HG02884 (cell line): ENCODE data around the gene RNASE7.
"Not testable (repeated sequence)": the region's sequence is repeated elsewhere in the genome, so short reads cannot be mapped to it uniquely, and the experiment has no call there.

Experiments used
- ATAC-seq: cut with Tn5 transposase; IDR thresholded peaks from one replicate; pipeline ENCODE4 v1.9.1; 2021; ENCODE audit warnings: mild to moderate bottlenecking, moderate library complexity; ENCODE audit not compliant: unreplicated experiment

Gene RNASE7

GRCh38 chr14:21041676-21042433 lies at the start of gene RNASE7:
RNASE7 (plus strand) TSS chr14:21042362; CDS start chr14:21042993, 631 bp downstream.
- ATAC-seq = no peak

GRCh38 chr14:20996521-20996920 lies 45.6 kb upstream of the RNASE7 start:
- ATAC-seq = no peak

GRCh38 chr14:20997115-20997514 lies 45.0 kb upstream of the RNASE7 start:
- no peak for ATAC-seq

GRCh38 chr14:20997564-20997963 lies 44.6 kb upstream of the RNASE7 start:
- ATAC-seq = no peak

GRCh38 chr14:20998139-20998538 lies 44.0 kb upstream of the RNASE7 start:
- ATAC-seq = no peak

GRCh38 chr14:20998674-20999366 lies 43.3 kb upstream of the RNASE7 start, which contains the start of gene SLC39A2:
SLC39A2 (plus strand) TSS chr14:20999293; CDS start chr14:20999447, 154 bp downstream.
- no peak for ATAC-seq

GRCh38 chr14:20999591-20999990 lies 42.6 kb upstream of the RNASE7 start:
- ATAC-seq = no peak

- ATAC-seq = no peak
Observed at GRCh38 chr14:21001218-21001617, 40.9 kb upstream of the RNASE7 start.

- ATAC-seq = no peak
Observed at GRCh38 chr14:21003788-21004346, 38.3 kb upstream of the RNASE7 start.

GRCh38 chr14:21009721-21010120 lies 32.4 kb upstream of the RNASE7 start:
- ATAC-seq = not testable (repeated sequence)

- ATAC-seq = no peak
Observed at GRCh38 chr14:21011136-21011535, 31.0 kb upstream of the RNASE7 start.

- no peak for ATAC-seq
Observed at GRCh38 chr14:21014761-21015190, 27.4 kb upstream of the RNASE7 start.

- ATAC-seq = no peak
Observed at GRCh38 chr14:21015312-21015711, 26.9 kb upstream of the RNASE7 start.

GRCh38 chr14:21016413-21017190 lies 25.6 kb upstream of the RNASE7 start:
- ATAC-seq = no peak

GRCh38 chr14:21017528-21018245 lies 24.5 kb upstream of the RNASE7 start:
- ATAC-seq = no peak

GRCh38 chr14:21018286-21018685 lies 23.9 kb upstream of the RNASE7 start:
- no peak for ATAC-seq

GRCh38 chr14:21018781-21019180 lies 23.4 kb upstream of the RNASE7 start:
- no peak for ATAC-seq

GRCh38 chr14:21019366-21019765 lies 22.8 kb upstream of the RNASE7 start:
- ATAC-seq = no peak

- no peak for ATAC-seq
Observed at GRCh38 chr14:21020977-21021545, 21.1 kb upstream of the RNASE7 start.

- ATAC-seq = no peak
Observed at GRCh38 chr14:21022686-21023085, 19.5 kb upstream of the RNASE7 start.
